Measurements from ENCODE around the gene ZBTB5. TPM values are rescaled to one million over a fixed set of nuclear protein-coding genes. Genes with fewer than 3 reads are reported as not detected.

The ZBTB5 gene
- total RNA-seq, 1 experiment from 2014 or later, result 30.6 TPM

DNA sequence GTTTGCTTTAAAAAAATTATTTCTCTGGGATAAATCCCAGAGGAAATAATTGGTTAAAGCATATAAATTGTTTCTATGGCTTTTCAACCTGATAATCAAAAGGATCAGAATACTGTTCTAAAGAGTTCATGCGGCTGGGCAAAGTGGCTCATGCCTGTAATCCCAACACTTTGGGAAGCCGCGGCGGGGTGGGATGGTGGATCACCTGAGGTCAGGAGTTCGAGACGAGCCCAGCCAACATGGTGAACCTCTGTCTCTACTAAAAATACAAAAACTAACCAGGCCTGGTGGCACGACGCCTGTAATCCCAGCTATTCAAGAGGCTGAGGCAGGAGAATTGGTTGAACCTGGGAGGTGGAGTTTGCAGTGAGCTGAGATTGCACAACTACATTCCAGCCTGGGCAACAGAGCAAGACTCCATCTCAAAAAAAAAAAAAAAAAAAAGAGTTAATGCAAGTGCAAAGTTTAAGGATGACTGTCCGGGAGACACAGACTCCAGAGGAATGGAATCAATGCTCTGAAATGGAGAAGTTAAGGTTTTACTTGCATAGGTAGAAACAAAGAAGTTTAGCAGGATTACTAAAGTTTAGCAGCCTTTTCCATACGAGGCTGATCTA lies 59.4 kb downstream of the ZBTB5 start:
- H3K4me3 ChIP-seq (ENCODE audit: low read depth in 2 of 2, low read length in 2 of 2), result no peak overlapping the region
- H3K27ac ChIP-seq (ENCODE audit: low read length), result no peak overlapping the region
- in situ Hi-C loops (cut with HindIII; ENCODE audit: low pct_unique_long_range_greater_than_20kb, low sequenced_read_pairs) (no loop called here), intact Hi-C loops (cut with micrococcal nuclease; ENCODE audit: unreplicated experiment) (no loop called here)
- no peaks in the 10 kb centered on the region for H3K36me3 ChIP-seq (ENCODE audit: control insufficient read depth, insufficient read depth, low read length)
- no peaks in the 10 kb centered on the region; the same call in 1 of the 2 replicates for H3K27me3 ChIP-seq (ENCODE audit: control insufficient read depth, insufficient read depth, low read length)
- POLR2A ChIA-PET, result interaction anchor here (0.7 kb wide), 1 partner anchor 396 kb away, joined by 11 read pairs; no protein-coding TSS in a partner anchor
- no peaks in the 10 kb centered on the region for H3K9me3 ChIP-seq (ENCODE audit: control insufficient read depth, insufficient read depth, low read depth, low read length)
- no TSS peak for BruUV-seq (replicated peaks)
- DNase-seq (ENCODE audit: low read depth, low spot score) (no peak), ATAC-seq (no peak)
- no peaks in the 10 kb centered on the region for H3K4me1 ChIP-seq (ENCODE audit: control insufficient read depth, insufficient read depth, low read length)
- TF ChIP-seq, protein P1, sequence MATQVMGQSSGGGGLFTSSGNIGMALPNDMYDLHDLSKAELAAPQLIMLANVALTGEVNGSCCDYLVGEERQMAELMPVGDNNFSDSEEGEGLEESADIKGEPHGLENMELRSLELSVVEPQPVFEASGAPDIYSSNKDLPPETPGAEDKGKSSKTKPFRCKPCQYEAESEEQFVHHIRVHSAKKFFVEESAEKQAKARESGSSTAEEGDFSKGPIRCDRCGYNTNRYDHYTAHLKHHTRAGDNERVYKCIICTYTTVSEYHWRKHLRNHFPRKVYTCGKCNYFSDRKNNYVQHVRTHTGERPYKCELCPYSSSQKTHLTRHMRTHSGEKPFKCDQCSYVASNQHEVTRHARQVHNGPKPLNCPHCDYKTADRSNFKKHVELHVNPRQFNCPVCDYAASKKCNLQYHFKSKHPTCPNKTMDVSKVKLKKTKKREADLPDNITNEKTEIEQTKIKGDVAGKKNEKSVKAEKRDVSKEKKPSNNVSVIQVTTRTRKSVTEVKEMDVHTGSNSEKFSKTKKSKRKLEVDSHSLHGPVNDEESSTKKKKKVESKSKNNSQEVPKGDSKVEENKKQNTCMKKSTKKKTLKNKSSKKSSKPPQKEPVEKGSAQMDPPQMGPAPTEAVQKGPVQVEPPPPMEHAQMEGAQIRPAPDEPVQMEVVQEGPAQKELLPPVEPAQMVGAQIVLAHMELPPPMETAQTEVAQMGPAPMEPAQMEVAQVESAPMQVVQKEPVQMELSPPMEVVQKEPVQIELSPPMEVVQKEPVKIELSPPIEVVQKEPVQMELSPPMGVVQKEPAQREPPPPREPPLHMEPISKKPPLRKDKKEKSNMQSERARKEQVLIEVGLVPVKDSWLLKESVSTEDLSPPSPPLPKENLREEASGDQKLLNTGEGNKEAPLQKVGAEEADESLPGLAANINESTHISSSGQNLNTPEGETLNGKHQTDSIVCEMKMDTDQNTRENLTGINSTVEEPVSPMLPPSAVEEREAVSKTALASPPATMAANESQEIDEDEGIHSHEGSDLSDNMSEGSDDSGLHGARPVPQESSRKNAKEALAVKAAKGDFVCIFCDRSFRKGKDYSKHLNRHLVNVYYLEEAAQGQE (IDR thresholded peaks at IDR 0.05; ENCODE audit: insufficient read depth in 1 of 2, low read depth in 2 of 2, low read length in 1 of 2), result no peak
- TF ChIP-seq SIN3A (IDR thresholded peaks at IDR 0.05; ENCODE audit: borderline replicate concordance, insufficient read depth, low read depth, low read length) (no peak), POLR2AphosphoS5 (IDR thresholded peaks at IDR 0.05; ENCODE audit: low read depth, low read length) (no peak), TCF7L2 (IDR thresholded peaks at IDR 0.05; ENCODE audit: low read depth, low read length) (no peak)
- TF ChIP-seq, protein P2, sequence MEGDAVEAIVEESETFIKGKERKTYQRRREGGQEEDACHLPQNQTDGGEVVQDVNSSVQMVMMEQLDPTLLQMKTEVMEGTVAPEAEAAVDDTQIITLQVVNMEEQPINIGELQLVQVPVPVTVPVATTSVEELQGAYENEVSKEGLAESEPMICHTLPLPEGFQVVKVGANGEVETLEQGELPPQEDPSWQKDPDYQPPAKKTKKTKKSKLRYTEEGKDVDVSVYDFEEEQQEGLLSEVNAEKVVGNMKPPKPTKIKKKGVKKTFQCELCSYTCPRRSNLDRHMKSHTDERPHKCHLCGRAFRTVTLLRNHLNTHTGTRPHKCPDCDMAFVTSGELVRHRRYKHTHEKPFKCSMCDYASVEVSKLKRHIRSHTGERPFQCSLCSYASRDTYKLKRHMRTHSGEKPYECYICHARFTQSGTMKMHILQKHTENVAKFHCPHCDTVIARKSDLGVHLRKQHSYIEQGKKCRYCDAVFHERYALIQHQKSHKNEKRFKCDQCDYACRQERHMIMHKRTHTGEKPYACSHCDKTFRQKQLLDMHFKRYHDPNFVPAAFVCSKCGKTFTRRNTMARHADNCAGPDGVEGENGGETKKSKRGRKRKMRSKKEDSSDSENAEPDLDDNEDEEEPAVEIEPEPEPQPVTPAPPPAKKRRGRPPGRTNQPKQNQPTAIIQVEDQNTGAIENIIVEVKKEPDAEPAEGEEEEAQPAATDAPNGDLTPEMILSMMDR (IDR thresholded peaks at IDR 0.05), result no peak
- CTCF ChIA-PET, result interaction anchor here (0.7 to 1.3 kb wide), 2 partner anchors 9 to 19 kb away, joined by 6 to 10 read pairs; no protein-coding TSS in a partner anchor

DNA sequence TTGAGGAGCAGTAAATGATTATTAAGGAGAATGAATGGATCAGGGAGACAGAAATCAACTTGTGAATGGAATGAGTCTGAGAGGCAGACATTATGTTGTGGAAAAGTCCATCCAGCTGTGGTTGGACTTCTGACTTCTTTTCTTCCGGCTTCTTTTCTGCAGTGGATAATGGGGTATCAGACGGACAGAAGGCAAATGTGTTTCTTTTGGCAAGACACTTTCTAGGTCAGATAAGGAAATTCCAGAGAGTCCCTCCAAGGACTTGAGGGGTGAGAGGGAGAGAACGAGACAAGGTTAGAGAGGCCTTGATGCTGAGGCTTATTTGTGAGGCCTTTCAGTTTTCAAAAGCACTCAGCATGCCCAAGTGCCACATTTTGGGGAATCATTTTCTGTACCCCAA lies 59.9 kb downstream of the ZBTB5 start:
- no peak overlapping the region for H3K4me3 ChIP-seq (ENCODE audit: low read depth in 2 of 2, low read length in 2 of 2)
- H3K9me3 ChIP-seq (ENCODE audit: control insufficient read depth, insufficient read depth, low read depth, low read length), result no peaks in the 10 kb centered on the region
- CTCF ChIA-PET, result interaction anchor here (0.7 kb wide), 1 partner anchor 18 kb away, joined by 10 read pairs; no protein-coding TSS in a partner anchor
- ATAC-seq, result no peak
- TF ChIP-seq, protein P2 (IDR thresholded peaks at IDR 0.05), result no peak
- no peak for TF ChIP-seq POLR2AphosphoS5 (IDR thresholded peaks at IDR 0.05; ENCODE audit: low read depth, low read length)
- no peak for TF ChIP-seq TCF7L2 (IDR thresholded peaks at IDR 0.05; ENCODE audit: low read depth, low read length)
- TF ChIP-seq, protein P1 (IDR thresholded peaks at IDR 0.05; ENCODE audit: insufficient read depth in 1 of 2, low read depth in 2 of 2, low read length in 1 of 2), result no peak
- no peak for TF ChIP-seq SIN3A (IDR thresholded peaks at IDR 0.05; ENCODE audit: borderline replicate concordance, insufficient read depth, low read depth, low read length)
- no peak for DNase-seq (ENCODE audit: low read depth, low spot score)
- H3K36me3 ChIP-seq (ENCODE audit: control insufficient read depth, insufficient read depth, low read length), result no peaks in the 10 kb centered on the region
- no TSS peak for BruUV-seq (replicated peaks)
- in situ Hi-C loops (cut with HindIII; ENCODE audit: low pct_unique_long_range_greater_than_20kb, low sequenced_read_pairs) (no loop called here), intact Hi-C loops (cut with micrococcal nuclease; ENCODE audit: unreplicated experiment) (no loop called here)
- POLR2A ChIA-PET, result interaction anchor here (0.7 kb wide), 1 partner anchor 396 kb away, joined by 11 read pairs; no protein-coding TSS in a partner anchor
- no peaks in the 10 kb centered on the region for H3K4me1 ChIP-seq (ENCODE audit: control insufficient read depth, insufficient read depth, low read length)
- no peak overlapping the region for H3K27ac ChIP-seq (ENCODE audit: low read length)
- no peaks in the 10 kb centered on the region; the same call in 1 of the 2 replicates for H3K27me3 ChIP-seq (ENCODE audit: control insufficient read depth, insufficient read depth, low read length)
